ENCODE results near the gene TMEM183A.
"Not testable (repeated sequence)": the region's sequence is repeated elsewhere in the genome, so short reads cannot be mapped to it uniquely, and the experiment has no call there.

The TMEM183A gene

DNA sequence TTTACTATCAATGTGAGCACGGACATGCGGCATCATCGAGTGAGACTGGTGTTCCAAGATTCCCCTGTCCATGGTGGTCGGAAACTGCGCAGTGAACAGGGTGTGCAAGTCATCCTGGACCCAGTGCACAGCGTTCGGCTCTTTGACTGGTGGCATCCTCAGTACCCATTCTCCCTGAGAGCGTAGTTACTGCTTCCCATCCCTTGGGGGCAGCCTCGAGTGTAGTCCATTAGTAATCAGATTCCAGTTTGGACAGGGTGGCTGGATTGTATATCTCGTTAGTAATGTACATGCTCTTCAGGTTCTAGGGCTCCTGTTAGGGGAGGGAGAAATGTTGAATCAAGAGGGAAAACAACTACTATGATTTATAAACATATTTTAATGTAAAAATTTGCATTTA is 15.7 kb downstream of the TMEM183A start:
- not testable (repeated sequence) for H3K9ac ChIP-seq (ENCODE audit: low read length); H3K27ac ChIP-seq (ENCODE audit: low read depth, low read length); H3K9me3 ChIP-seq (ENCODE audit: low read length); H3K4me3 ChIP-seq (ENCODE audit: low read depth in 1 of 2, low read length in 2 of 2); H3K27me3 ChIP-seq (ENCODE audit: control insufficient read depth in 1 of 2, insufficient read depth in 2 of 2, low read length in 2 of 2)
- Histone ChIP-seq H3K4me1 (ENCODE audit: insufficient read depth, low read length) (peaks cover 17% of the 10 kb centered on the region), H3K36me3 (ENCODE audit: insufficient read depth, low read length) (peaks cover 50% of the 10 kb centered on the region)

DNA sequence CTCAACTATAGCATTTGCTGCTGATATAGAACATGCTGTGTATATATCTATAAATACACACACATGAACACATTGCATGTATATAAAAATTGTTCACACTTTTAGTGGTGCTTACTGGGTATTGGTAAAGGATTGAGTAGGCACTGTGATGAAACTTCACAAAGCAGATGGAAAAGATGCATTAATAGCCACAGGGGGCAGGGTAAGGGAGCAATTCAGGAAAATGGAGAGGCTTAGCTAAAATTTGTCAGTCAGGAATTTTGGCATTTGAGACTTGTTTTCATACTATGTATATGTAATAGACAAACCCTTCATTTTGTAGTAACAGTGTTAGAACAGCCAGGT is 18.5 kb downstream of the TMEM183A start:
- H3K27me3 ChIP-seq (ENCODE audit: control insufficient read depth in 1 of 2, insufficient read depth in 2 of 2, low read length in 2 of 2): no peaks in the 10 kb centered on the region
- peaks cover 33% of the 10 kb centered on the region for H3K4me1 ChIP-seq (ENCODE audit: insufficient read depth, low read length)
- peaks cover 30% of the 10 kb centered on the region for H3K36me3 ChIP-seq (ENCODE audit: insufficient read depth, low read length)
- H3K9ac ChIP-seq (ENCODE audit: low read length): peak overlapping the region; percentile 44
- no peaks in the 10 kb centered on the region for H3K9me3 ChIP-seq (ENCODE audit: low read length)
- H3K4me3 ChIP-seq (ENCODE audit: low read depth in 1 of 2, low read length in 2 of 2): peak overlapping the region in 1 of 2 donors; percentile 65
- no peak overlapping the region for H3K27ac ChIP-seq (ENCODE audit: low read depth, low read length)

DNA sequence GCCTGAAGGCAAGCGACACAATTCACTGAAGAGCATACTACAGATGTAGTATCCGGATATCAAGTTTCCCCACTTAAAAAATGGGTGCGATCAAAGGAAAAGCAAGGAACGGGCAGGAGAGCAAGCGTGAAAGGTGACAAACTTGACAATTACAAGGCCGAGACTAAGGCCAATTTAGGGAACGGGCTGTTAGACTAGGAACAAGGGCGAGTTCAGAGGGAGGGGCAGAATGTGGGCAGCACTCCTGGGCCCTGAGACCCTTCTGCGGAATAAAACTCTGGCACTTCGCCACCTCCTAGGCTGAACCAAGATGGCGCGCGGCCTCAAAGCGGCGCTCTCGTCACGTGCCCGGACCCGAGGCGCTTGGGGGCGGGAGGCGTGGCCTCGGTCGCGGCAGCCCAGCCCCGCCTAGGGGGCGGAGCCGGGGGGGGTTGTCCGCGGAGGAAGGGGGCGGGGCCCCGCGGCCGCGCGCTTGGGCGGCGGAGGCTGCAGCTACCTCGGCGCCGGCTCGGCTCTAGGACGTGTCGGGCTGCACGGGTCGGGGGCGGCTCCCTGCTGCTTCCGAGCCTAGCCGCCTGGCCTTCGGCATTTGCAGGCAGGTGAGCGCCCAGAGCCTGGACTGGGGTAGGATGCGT is 19.0 kb downstream of the TMEM183A start, which contains the start of gene PPFIA4:
Gene PPFIA4, plus strand, starts transcription at position 461 of the 635 bp plus-strand sequence. CDS start 12,518 bp downstream, outside the sequence.
- H3K36me3 ChIP-seq (ENCODE audit: insufficient read depth, low read length): peaks cover 25% of the 10 kb centered on the region
- no peaks in the 10 kb centered on the region for H3K27me3 ChIP-seq (ENCODE audit: control insufficient read depth in 1 of 2, insufficient read depth in 2 of 2, low read length in 2 of 2)
- no peak within 1 kb of the TSS for H3K27ac ChIP-seq (ENCODE audit: low read depth, low read length)
- peaks cover 33% of the 10 kb centered on the region for H3K4me1 ChIP-seq (ENCODE audit: insufficient read depth, low read length)
- H3K9ac ChIP-seq (ENCODE audit: low read length): peak within 1 kb of the TSS; percentile 44
- no peaks in the 10 kb centered on the region for H3K9me3 ChIP-seq (ENCODE audit: low read length)
- peak within 1 kb of the TSS; percentile 75 for H3K4me3 ChIP-seq (ENCODE audit: low read depth in 1 of 2, low read length in 2 of 2)

DNA sequence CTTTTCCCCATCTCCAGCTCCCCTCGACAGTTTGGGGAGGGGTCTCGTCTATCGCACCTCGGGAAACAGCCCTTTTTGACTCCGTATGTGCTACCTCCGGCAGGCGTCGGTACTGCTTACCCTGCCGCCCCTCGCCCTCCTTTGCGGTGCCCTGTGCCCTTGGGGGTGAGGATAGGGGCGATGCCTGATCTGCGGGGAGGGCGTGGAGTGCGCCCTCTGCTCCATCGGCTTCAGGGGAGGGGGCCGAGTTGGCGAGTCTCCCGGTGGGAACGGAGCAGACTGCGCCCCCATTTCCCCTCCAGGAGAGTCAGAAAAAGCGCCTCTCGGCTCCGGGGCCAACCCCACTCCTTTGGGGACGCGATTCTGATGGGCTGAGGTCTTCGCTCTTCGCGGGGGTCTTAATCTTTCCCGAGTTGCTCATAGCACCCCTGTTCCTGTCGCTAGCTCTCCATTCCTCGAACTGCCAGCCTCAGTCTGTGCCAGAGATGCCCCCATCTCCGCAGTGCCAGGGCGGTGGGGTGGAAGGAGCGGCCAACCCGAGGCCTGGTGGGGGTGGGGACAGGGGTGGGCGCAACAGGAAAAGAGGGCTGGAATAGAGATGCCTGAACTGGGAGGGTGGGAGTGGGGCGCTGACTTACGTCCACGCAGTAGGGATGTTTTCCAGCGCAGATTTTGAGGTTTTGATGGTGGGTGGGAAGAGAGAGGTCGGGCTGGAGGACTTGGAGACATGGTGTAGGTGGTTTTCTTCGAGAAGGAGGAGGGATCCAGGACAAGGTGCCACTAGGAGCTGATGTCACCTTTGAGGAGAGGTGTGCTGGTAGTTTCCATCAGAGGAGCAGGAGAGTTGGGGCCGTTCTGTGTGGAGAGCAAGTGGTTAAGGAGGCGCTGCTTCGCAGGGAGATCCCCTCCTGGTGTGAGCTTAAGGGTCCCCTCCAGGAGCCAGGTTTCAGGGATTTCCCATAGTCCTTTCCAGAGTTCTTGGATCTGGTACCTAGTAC is 19.8 kb downstream of the TMEM183A start:
- no peaks in the 10 kb centered on the region for H3K27me3 ChIP-seq (ENCODE audit: control insufficient read depth in 1 of 2, insufficient read depth in 2 of 2, low read length in 2 of 2)
- peaks cover 33% of the 10 kb centered on the region for H3K4me1 ChIP-seq (ENCODE audit: insufficient read depth, low read length)
- H3K4me3 ChIP-seq (ENCODE audit: low read depth in 1 of 2, low read length in 2 of 2): peak overlapping the region; percentile 75
- no peaks in the 10 kb centered on the region for H3K9me3 ChIP-seq (ENCODE audit: low read length)
- peak overlapping the region; percentile 44 for H3K9ac ChIP-seq (ENCODE audit: low read length)
- H3K27ac ChIP-seq (ENCODE audit: low read depth, low read length): no peak overlapping the region
- H3K36me3 ChIP-seq (ENCODE audit: insufficient read depth, low read length): peaks cover 17% of the 10 kb centered on the region

DNA sequence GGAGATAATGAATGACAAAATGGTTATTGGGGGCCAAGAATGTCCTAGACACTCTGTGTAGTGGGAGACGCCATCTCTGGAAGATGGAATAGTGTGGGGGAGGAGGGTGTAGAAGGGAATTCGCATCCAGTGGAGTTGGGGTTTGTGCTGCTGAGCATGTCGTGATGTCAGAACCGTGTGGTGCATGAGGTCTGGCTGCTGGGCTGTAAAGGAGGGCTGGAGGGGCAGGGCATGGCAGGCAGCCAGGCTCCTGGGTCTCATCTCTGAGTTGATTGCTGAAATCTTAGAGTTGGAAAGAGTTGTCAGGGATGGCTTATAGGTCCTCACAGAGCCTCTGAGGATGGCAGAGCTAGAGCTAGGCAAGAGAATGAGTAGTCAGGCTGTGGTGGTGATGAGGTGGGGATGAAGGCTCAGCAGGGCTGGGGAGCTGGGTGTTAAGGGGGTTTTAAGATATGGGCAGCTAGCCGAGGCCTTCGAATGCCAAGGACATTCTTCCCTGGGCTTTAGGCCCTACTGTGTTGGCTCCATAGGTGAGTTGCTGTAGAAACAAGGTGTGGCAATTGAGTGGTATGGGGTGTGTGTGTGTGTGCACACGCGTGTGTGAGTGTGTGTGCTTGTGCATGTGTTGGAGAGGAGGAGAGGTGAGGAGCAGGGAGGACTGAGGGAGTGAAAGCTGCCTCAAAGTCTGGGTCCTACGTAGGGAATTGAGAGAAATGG is 21.1 kb downstream of the TMEM183A start:
- Histone ChIP-seq H3K27ac (ENCODE audit: low read depth, low read length) (no peak overlapping the region), H3K4me3 (ENCODE audit: low read depth in 1 of 2, low read length in 2 of 2) (no peak overlapping the region)

DNA sequence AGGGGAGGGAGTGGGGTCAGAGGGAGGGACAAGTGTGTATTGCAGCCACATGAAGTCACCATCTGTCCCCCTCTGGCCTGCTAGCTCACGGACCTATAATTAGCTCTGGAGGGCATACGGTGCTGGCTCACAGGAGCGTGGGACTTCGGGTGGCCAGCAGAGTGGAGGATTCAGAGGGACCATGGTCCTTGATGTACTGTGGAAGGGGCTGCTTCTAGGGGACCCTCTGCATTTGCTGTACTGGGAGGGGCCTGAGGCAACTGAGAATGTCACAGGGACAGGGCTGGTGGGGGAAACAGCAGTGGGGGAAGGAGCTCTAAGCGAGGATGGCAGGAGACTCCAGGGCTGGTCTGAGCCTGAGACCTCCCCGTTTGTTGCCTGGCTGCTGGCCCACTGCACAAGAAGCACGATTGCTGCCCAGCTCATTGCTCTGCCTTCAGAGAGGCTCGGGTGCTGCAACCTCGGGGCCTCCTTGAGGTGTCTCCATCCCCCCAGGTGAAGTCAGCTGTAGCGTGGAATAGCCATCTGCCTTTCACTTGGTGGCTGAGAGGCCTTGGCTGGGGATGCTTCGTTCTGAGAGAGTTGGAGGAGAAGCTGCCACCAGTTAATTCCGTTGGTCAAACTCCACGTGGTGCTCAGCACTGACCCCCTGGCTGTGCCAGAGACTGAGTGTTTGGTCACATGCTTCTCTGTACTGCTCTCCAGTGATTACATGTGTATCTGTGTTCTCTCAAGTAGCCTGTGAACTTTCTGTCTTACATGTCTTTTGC is 21.8 kb downstream of the TMEM183A start:
- H3K9me3 ChIP-seq (ENCODE audit: low read length): no peaks in the 10 kb centered on the region
- H3K4me3 ChIP-seq (ENCODE audit: low read depth in 1 of 2, low read length in 2 of 2): no peak overlapping the region
- no peak overlapping the region for H3K9ac ChIP-seq (ENCODE audit: low read length)
- no peak overlapping the region for H3K27ac ChIP-seq (ENCODE audit: low read depth, low read length)
- H3K27me3 ChIP-seq (ENCODE audit: control insufficient read depth in 1 of 2, insufficient read depth in 2 of 2, low read length in 2 of 2): no peaks in the 10 kb centered on the region
- peaks cover 10% of the 10 kb centered on the region for H3K36me3 ChIP-seq (ENCODE audit: insufficient read depth, low read length)
- peaks cover 33% of the 10 kb centered on the region for H3K4me1 ChIP-seq (ENCODE audit: insufficient read depth, low read length)

More for the DNA sequence above, 21.1 kb downstream of the TMEM183A start:
- Histone ChIP-seq H3K27me3 (ENCODE audit: control insufficient read depth in 1 of 2, insufficient read depth in 2 of 2, low read length in 2 of 2) (no peaks in the 10 kb centered on the region), H3K4me1 (ENCODE audit: insufficient read depth, low read length) (peaks cover 33% of the 10 kb centered on the region), H3K9ac (ENCODE audit: low read length) (no peak overlapping the region), H3K9me3 (ENCODE audit: low read length) (no peaks in the 10 kb centered on the region), H3K36me3 (ENCODE audit: insufficient read depth, low read length) (peaks cover 10% of the 10 kb centered on the region)

DNA sequence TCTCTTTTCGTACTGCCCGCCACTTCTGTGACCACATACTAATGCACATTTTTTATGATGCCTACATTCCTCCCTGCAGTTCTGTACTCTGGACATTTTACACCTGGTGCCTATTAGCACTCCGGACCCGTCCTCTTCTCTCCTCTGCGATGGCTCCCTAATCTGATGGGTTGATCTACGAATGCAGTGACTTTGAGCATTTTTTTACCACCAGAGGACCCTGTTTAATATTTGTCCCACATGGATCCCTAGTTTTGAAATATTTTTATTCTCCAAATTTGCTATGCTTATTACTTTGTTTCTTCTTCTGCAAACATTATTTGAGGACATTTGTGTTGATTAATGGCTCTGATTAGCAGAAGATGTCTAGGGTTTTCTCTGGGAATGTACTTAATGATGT is 24.3 kb downstream of the TMEM183A start:
- no peak overlapping the region for H3K9ac ChIP-seq (ENCODE audit: low read length)
- no peaks in the 10 kb centered on the region for H3K27me3 ChIP-seq (ENCODE audit: control insufficient read depth in 1 of 2, insufficient read depth in 2 of 2, low read length in 2 of 2)
- H3K27ac ChIP-seq (ENCODE audit: low read depth, low read length): no peak overlapping the region
- no peaks in the 10 kb centered on the region for H3K9me3 ChIP-seq (ENCODE audit: low read length)
- H3K4me3 ChIP-seq (ENCODE audit: low read depth in 1 of 2, low read length in 2 of 2): no peak overlapping the region
- no peaks in the 10 kb centered on the region for H3K36me3 ChIP-seq (ENCODE audit: insufficient read depth, low read length)
- H3K4me1 ChIP-seq (ENCODE audit: insufficient read depth, low read length): peaks cover 29% of the 10 kb centered on the region

DNA sequence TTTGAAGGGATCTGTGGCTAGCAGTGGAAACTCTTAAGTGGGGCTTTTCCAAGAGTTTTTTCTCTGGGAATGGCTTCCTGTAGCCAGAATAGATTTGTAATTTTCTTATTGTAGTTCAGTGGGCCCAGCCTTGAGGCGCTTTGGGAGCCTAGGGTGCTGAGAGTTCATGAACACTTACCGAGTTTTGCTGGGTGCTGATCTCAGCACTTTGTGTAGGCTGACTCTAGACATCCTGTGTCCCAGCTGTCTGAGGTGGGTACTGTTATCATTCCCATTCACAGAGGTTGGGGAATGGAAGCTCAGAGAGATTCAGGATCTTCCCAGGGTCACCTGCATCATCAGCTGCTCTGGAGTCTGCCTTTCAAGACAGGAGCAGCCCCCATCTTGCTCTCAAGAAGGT is 26.1 kb downstream of the TMEM183A start:
- Histone ChIP-seq H3K27me3 (ENCODE audit: control insufficient read depth in 1 of 2, insufficient read depth in 2 of 2, low read length in 2 of 2) (no peaks in the 10 kb centered on the region), H3K27ac (ENCODE audit: low read depth, low read length) (no peak overlapping the region)

DNA sequence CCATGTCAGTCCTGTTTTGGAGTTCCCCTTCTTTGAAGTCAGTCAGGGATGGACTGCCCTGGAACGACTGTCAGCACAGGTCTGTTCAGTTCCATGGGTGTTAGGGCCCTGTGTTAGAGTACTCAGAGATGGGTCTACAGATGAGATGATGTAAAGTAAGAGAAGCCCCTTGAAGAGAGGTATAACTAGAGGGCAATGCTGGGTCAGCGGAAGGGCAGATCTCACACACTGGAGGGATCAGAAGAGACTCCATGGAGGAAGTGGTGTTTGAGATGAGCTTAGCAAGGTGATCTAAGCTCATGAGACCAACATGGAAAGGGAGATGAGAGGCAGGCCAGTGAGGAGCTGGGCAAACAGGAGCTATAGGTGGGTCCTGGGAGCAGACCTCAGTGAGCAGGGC is 26.7 kb downstream of the TMEM183A start:
- H3K9me3 ChIP-seq (ENCODE audit: low read length): no peaks in the 10 kb centered on the region
- no peak overlapping the region for H3K4me3 ChIP-seq (ENCODE audit: low read depth in 1 of 2, low read length in 2 of 2)
- no peaks in the 10 kb centered on the region for H3K36me3 ChIP-seq (ENCODE audit: insufficient read depth, low read length)
- H3K27ac ChIP-seq (ENCODE audit: low read depth, low read length): no peak overlapping the region
- peaks cover 26% of the 10 kb centered on the region for H3K4me1 ChIP-seq (ENCODE audit: insufficient read depth, low read length)
- no peak overlapping the region for H3K9ac ChIP-seq (ENCODE audit: low read length)
- no peaks in the 10 kb centered on the region for H3K27me3 ChIP-seq (ENCODE audit: control insufficient read depth in 1 of 2, insufficient read depth in 2 of 2, low read length in 2 of 2)

More for the DNA sequence above, 26.1 kb downstream of the TMEM183A start:
- no peaks in the 10 kb centered on the region for H3K36me3 ChIP-seq (ENCODE audit: insufficient read depth, low read length)
- H3K9me3 ChIP-seq (ENCODE audit: low read length): no peaks in the 10 kb centered on the region
- no peak overlapping the region for H3K9ac ChIP-seq (ENCODE audit: low read length)
- H3K4me3 ChIP-seq (ENCODE audit: low read depth in 1 of 2, low read length in 2 of 2): no peak overlapping the region
- H3K4me1 ChIP-seq (ENCODE audit: insufficient read depth, low read length): peaks cover 26% of the 10 kb centered on the region

DNA sequence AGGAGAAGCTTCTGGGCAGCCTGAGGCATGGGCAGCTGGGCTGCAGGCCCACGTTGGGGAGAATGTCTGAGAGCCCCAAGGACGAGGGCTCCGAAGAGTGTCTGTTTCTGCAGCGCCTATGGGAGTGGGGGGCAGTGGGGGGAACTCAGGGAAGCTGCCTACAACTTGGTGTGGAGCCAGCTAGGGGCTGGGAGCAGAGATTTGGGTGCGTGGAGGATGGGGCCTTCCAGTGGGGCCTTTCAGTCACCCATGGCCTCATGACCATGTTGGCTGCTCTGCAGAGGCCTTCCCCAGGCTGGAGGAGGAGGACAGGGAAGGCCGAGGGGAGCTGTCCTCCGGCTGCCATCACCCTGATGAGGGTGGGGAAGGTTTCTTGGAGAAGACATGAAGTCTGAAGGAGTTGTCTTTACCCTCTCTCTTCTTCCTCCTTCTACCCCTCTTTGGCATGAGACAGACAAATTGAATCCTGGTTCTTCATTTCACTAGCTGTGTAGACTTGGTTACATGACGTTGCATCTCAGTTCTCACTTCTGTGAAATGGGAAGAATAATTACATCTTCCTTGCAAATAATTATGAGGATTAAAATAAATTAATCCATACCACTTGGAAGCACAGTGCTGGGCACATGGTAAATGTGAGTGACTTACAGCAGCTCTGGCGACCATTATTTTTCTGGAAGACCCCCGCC is 27.4 kb downstream of the TMEM183A start:
- Histone ChIP-seq H3K9ac (ENCODE audit: low read length) (no peak overlapping the region), H3K36me3 (ENCODE audit: insufficient read depth, low read length) (no peaks in the 10 kb centered on the region), H3K27ac (ENCODE audit: low read depth, low read length) (no peak overlapping the region), H3K4me1 (ENCODE audit: insufficient read depth, low read length) (peaks cover 26% of the 10 kb centered on the region), H3K9me3 (ENCODE audit: low read length) (no peaks in the 10 kb centered on the region), H3K27me3 (ENCODE audit: control insufficient read depth in 1 of 2, insufficient read depth in 2 of 2, low read length in 2 of 2) (no peaks in the 10 kb centered on the region), H3K4me3 (ENCODE audit: low read depth in 1 of 2, low read length in 2 of 2) (no peak overlapping the region)
